GM19043 (cell line): ENCODE data around the gene CCNQ.
"Not testable (repeated sequence)": the region's sequence is repeated elsewhere in the genome, so short reads cannot be mapped to it uniquely, and the experiment has no call there.

Source experiments
- ATAC-seq: cut with Tn5 transposase; IDR thresholded peaks from one replicate; pipeline ENCODE4 v1.9.1; 2021; ENCODE audit warnings: low read depth; ENCODE audit not compliant: unreplicated experiment

Gene CCNQ

GRCh38 chrX:153623310-153624029 lies 24.5 kb upstream of the CCNQ start:
- no peak for ATAC-seq

- no peak for ATAC-seq
Measured at GRCh38 chrX:153622661-153623309, 23.8 kb upstream of the CCNQ start.

GRCh38 chrX:153621949-153622598 lies 23.1 kb upstream of the CCNQ start:
- ATAC-seq = no peak

GRCh38 chrX:153620576-153620975 lies 21.6 kb upstream of the CCNQ start:
- ATAC-seq = no peak

GRCh38 chrX:153614818-153615217 lies 15.9 kb upstream of the CCNQ start:
- ATAC-seq = no peak

GRCh38 chrX:153612413-153612812 lies 13.5 kb upstream of the CCNQ start:
- no peak for ATAC-seq

- ATAC-seq = no peak
Measured at GRCh38 chrX:153611298-153612095, 12.6 kb upstream of the CCNQ start.

- no peak for ATAC-seq
Measured at GRCh38 chrX:153610836-153611213, 11.9 kb upstream of the CCNQ start.

GRCh38 chrX:153609917-153610835 lies 11.2 kb upstream of the CCNQ start:
- ATAC-seq = no peak

- ATAC-seq = no peak
Measured at GRCh38 chrX:153608806-153609205, 9.9 kb upstream of the CCNQ start.

- no peak for ATAC-seq
Measured at GRCh38 chrX:153608376-153608775, 9.4 kb upstream of the CCNQ start.

GRCh38 chrX:153606503-153606902 lies 7.6 kb upstream of the CCNQ start:
- ATAC-seq = no peak

GRCh38 chrX:153604666-153605380 lies 5.9 kb upstream of the CCNQ start:
- ATAC-seq = not testable (repeated sequence)

- no peak for ATAC-seq
Measured at GRCh38 chrX:153603131-153603656, 4.3 kb upstream of the CCNQ start.

GRCh38 chrX:153602601-153603000 lies 3.7 kb upstream of the CCNQ start:
- no peak for ATAC-seq

GRCh38 chrX:153601511-153602110 lies 2.7 kb upstream of the CCNQ start:
- no peak for ATAC-seq

GRCh38 chrX:153600921-153601320 lies 2.0 kb upstream of the CCNQ start:
- no peak for ATAC-seq

GRCh38 chrX:153600032-153600373 lies 1.1 kb upstream of the CCNQ start:
- ATAC-seq = no peak
